ENCODE results near the gene HES1.

GRCh38 chr3:194120789-194121770 is 14.9 kb upstream of the HES1 start:
- no peak for TF ChIP-seq POLR2A (IDR thresholded peaks at IDR 0.05)
- TF ChIP-seq CTCF (IDR thresholded peaks at IDR 0.05): no peak
- no peak for TF ChIP-seq EP300 (IDR thresholded peaks at IDR 0.05)
- no peak for TF ChIP-seq POLR2AphosphoS5 (IDR thresholded peaks at IDR 0.05)
